Natural killer cell (primary cell): ENCODE data around the gene HS6ST3. TPM values are rescaled to one million over a fixed set of nuclear protein-coding genes. Genes with fewer than 3 reads are reported as not detected.

Source experiments
- ATAC-seq, 3 donors: fragments of 150-1000 bp in 2 of 3; fragments of 200-7000 bp in 1 of 3; cut with Tn5 transposase; 1 replicate in 1 of 3; 2 replicates in 2 of 3; pipeline ENCODE4 v1.10.0; 2021; ENCODE audit warnings: mild to moderate bottlenecking in 2 of 3, moderate library complexity in 2 of 3
- DNase-seq, 2 donors: peaks; one replicate each; pipeline versions ENCODE4 v3.0.0 to v3.0.0-alpha.2; 2013 to 2021; ENCODE audit warnings: mixed read lengths in 1 of 2
- H3K27ac ChIP-seq: one replicate; pipeline ENCODE4 v1.5.1; 2013; ENCODE audit warnings: mild to moderate bottlenecking, low read length
- H3K27me3 ChIP-seq: one replicate; pipeline ENCODE4 v1.6.1; 2013; ENCODE audit warnings: low read length; ENCODE audit not compliant: control insufficient read depth, insufficient read depth
- H3K36me3 ChIP-seq: one replicate; pipeline ENCODE4 v1.6.1; 2013; ENCODE audit warnings: low read length; ENCODE audit not compliant: control insufficient read depth, insufficient read depth
- H3K4me1 ChIP-seq: one replicate; pipeline ENCODE4 v1.6.1; 2013; ENCODE audit warnings: low read length; ENCODE audit not compliant: control insufficient read depth, insufficient read depth
- H3K4me3 ChIP-seq: one replicate; pipeline ENCODE4 v1.5.1; 2013; ENCODE audit warnings: low read length
- H3K9me3 ChIP-seq: one replicate; pipeline ENCODE4 v1.6.1; 2013; ENCODE audit warnings: low read length; ENCODE audit not compliant: control insufficient read depth, insufficient read depth
- H3K27ac Mint-ChIP-seq, 2 donors: one replicate each; pipeline ENCODE4 v1.8.0; 2022; ENCODE audit warnings: mild to moderate bottlenecking in 2 of 2, mixed read lengths in 2 of 2, moderate library complexity in 1 of 2
- H3K27me3 Mint-ChIP-seq, 2 donors: one replicate each; pipeline ENCODE4 v1.8.0; 2022; ENCODE audit warnings: low read depth in 2 of 2, mixed read lengths in 2 of 2
- H3K36me3 Mint-ChIP-seq: one replicate; pipeline ENCODE4 v1.8.0; 2022; ENCODE audit warnings: mixed read lengths
- H3K4me1 Mint-ChIP-seq, 2 donors: one replicate each; pipeline ENCODE4 v1.8.0; 2022; ENCODE audit warnings: mixed read lengths in 2 of 2
- H3K4me3 Mint-ChIP-seq: one replicate; pipeline ENCODE4 v1.8.0; 2022; ENCODE audit warnings: mild to moderate bottlenecking, moderate library complexity, mixed read lengths
- H3K9me3 Mint-ChIP-seq, 2 donors: one replicate each; pipeline ENCODE4 v1.8.0; 2022; ENCODE audit warnings: mixed read lengths in 2 of 2
- WGBS: methylation state at CpG from one replicate; pipeline ENCODE4 v1.1.7; 2013; ENCODE audit warnings: missing lambda C conversion rate; ENCODE audit not compliant: insufficient coverage; 5-methylcytosine and 5-hydroxymethylcytosine counted together
- intact Hi-C: fragments of 100-400 bp; cut with micrococcal nuclease; formaldehyde crosslinking; loops from one replicate; pipeline ENCODE4 v1.14.2; 2022
- total RNA-seq, 4 donors: library from RNA; stranded (reverse); fragments of 120-200 nt in 1 of 4; gene quantifications; one replicate each; pipeline versions ENCODE4 v1.2.3 to v1.2.4, GENCODE V29; 2013 to 2022
- TF ChIP-seq, protein P1 (sequence below): fragments of 200-600 bp; IDR thresholded peaks from one replicate; pipeline ENCODE4 v1.8.0; 2022; ENCODE audit warnings: antibody characterized with exemption

Gene HS6ST3
- total RNA-seq, 3 donors from 2014 or later (not counting 1 experiment from before 2014, with no cell fraction given): not detected

DNA sequence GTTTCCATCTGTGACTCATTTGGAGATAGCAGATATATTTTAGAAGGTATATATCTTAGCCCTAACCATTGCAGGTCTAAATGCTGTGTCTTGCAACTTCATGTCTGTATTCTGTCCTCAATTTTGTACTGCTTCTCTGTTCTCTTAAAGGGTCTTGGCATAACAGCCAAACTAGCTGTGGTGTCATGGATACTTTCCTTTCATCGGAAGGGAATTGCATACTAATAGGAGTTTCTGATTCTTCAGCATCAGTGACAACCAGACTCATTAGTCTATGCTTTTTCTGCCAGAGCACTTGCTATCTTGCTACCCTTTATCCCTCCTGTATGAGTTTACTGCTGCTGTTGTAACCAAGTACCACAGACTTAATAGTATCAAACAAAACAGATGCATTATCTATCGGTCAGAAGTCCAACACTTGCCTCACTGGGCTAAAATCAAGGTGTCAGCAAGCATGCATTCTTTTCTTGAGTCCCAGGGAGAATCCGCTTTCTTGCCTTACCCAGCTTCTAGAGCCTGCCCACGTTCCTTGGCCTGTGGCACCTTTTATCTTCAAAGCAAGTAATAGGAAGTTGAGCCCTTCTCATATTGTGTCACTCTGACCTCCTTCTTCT, 253.1 kb downstream of the HS6ST3 start:
- TF ChIP-seq, protein P1, sequence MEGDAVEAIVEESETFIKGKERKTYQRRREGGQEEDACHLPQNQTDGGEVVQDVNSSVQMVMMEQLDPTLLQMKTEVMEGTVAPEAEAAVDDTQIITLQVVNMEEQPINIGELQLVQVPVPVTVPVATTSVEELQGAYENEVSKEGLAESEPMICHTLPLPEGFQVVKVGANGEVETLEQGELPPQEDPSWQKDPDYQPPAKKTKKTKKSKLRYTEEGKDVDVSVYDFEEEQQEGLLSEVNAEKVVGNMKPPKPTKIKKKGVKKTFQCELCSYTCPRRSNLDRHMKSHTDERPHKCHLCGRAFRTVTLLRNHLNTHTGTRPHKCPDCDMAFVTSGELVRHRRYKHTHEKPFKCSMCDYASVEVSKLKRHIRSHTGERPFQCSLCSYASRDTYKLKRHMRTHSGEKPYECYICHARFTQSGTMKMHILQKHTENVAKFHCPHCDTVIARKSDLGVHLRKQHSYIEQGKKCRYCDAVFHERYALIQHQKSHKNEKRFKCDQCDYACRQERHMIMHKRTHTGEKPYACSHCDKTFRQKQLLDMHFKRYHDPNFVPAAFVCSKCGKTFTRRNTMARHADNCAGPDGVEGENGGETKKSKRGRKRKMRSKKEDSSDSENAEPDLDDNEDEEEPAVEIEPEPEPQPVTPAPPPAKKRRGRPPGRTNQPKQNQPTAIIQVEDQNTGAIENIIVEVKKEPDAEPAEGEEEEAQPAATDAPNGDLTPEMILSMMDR: no peak
- Histone ChIP-seq H3K4me3 (no peak overlapping the region), H3K4me1 (no peaks in the 10 kb centered on the region), H3K27ac (no peak overlapping the region), H3K36me3 (no peaks in the 10 kb centered on the region), H3K9me3 (peaks cover 16% of the 10 kb centered on the region), H3K27me3 (no peaks in the 10 kb centered on the region)
- H3K27ac Mint-ChIP-seq: no peak overlapping the region
- H3K36me3 Mint-ChIP-seq: no peaks in the 10 kb centered on the region
- intact Hi-C loops: no loop called here
- no peak for DNase-seq
- H3K4me3 Mint-ChIP-seq: no peak overlapping the region
- no peak for ATAC-seq
- H3K27me3 Mint-ChIP-seq: no peaks in the 10 kb centered on the region
- H3K4me1 Mint-ChIP-seq: no peaks in the 10 kb centered on the region
- 85% methylated on average over 4 of the region's 4 CpGs for WGBS
- H3K9me3 Mint-ChIP-seq: peaks cover 7% of the 10 kb centered on the region in 2 donors

- Histone ChIP-seq H3K27me3 (no peaks in the 10 kb centered on the region), H3K27ac (no peak overlapping the region), H3K4me3 (no peak overlapping the region), H3K36me3 (no peaks in the 10 kb centered on the region), H3K9me3 (peaks cover 10% of the 10 kb centered on the region), H3K4me1 (no peaks in the 10 kb centered on the region)
- H3K9me3 Mint-ChIP-seq: peaks cover 6 to 9% of the 10 kb centered on the region in 2 donors
- intact Hi-C loops: no loop called here
- ATAC-seq: no peak
- DNase-seq: no peak
- H3K36me3 Mint-ChIP-seq: no peaks in the 10 kb centered on the region
- H3K4me1 Mint-ChIP-seq: no peaks in the 10 kb centered on the region
- 90% methylated on average over 4 of the region's 4 CpGs for WGBS
- no peak overlapping the region for H3K4me3 Mint-ChIP-seq
- TF ChIP-seq, protein P1: no peak
- H3K27ac Mint-ChIP-seq: no peak overlapping the region
- H3K27me3 Mint-ChIP-seq: no peaks in the 10 kb centered on the region
Observed at GRCh38 chr13:96346921-96347320, 257.0 kb downstream of the HS6ST3 start.

- DNase-seq: no peak
- H3K9me3 ChIP-seq: no peaks in the 10 kb centered on the region
- H3K4me3 ChIP-seq: no peak overlapping the region
- intact Hi-C loops: no loop called here
- no peaks in the 10 kb centered on the region for H3K4me1 Mint-ChIP-seq
- no CpG with 5 or more reads among the region's 1 CpG for WGBS
- H3K27ac Mint-ChIP-seq: no peak overlapping the region
- no peaks in the 10 kb centered on the region for H3K36me3 ChIP-seq
- peaks cover 14 to 15% of the 10 kb centered on the region in 2 donors for H3K9me3 Mint-ChIP-seq
- no peak for ATAC-seq
- no peaks in the 10 kb centered on the region for H3K27me3 ChIP-seq
- H3K4me1 ChIP-seq: no peaks in the 10 kb centered on the region
- no peak overlapping the region for H3K27ac ChIP-seq
- TF ChIP-seq, protein P1: no peak
- H3K36me3 Mint-ChIP-seq: peaks cover 5% of the 10 kb centered on the region
- H3K4me3 Mint-ChIP-seq: no peak overlapping the region
- H3K27me3 Mint-ChIP-seq: no peaks in the 10 kb centered on the region
Observed at GRCh38 chr13:96373597-96373996, 283.7 kb downstream of the HS6ST3 start.

DNA sequence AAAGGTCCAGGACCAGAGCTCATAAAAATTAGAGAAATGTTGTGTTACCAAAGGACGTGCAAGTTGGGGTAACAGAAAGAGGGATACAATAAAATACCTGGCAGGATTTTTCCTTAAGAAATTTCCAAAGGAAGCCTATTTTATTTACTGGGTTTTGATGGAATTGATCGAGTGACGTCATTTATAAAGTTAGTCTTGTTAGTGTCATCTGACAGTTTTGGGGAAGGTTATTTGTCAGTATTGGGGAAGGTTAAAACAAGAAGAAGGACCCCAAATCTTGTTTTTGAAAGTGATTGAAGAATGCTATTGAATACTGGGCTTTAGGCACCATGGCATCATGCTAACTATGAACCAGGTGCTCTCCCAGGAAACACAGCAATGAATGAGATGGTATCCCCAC, 287.9 kb downstream of the HS6ST3 start:
- DNase-seq (no peak), ATAC-seq (no peak)
- TF ChIP-seq, protein P1: no peak
- 85% methylated on average over 3 of the region's 3 CpGs for WGBS
- Mint-ChIP-seq H3K27me3 (no peaks in the 10 kb centered on the region), H3K4me3 (no peak overlapping the region), H3K4me1 (no peaks in the 10 kb centered on the region), H3K9me3 (peaks cover 18 to 20% of the 10 kb centered on the region in 2 donors), H3K27ac (no peak overlapping the region), H3K36me3 (peaks cover 5% of the 10 kb centered on the region)
- Histone ChIP-seq H3K27me3 (no peaks in the 10 kb centered on the region), H3K27ac (no peak overlapping the region), H3K36me3 (no peaks in the 10 kb centered on the region), H3K4me1 (no peaks in the 10 kb centered on the region), H3K4me3 (no peak overlapping the region), H3K9me3 (no peaks in the 10 kb centered on the region)
- intact Hi-C loops: no loop called here
